CD4-positive, alpha-beta T cell treated with Interleukin-10 for 1 hour (primary cell): ENCODE data around the gene PTPN4.

Experiments
- DNase-seq: peaks from one replicate; pipeline ENCODE4 v3.0.0-alpha.2; 2020

PTPN4 gene

DNA sequence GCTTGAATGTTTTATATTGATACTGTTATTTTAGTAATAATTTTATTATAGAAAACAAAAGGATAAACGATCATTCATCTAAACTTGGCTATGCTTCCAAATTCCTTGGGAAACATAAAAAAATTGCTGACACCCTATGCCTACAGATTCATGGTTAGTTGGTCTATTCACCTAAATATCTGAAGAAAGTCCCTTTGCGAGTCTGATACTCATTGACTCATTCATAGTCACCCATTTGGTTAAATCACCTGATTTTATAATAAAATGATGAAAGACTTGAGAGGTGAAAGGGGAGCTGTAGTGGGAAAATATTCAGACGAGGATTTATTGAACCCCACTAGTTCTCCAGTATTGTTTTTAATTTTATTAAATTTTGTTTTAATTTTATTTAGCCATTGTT lies 112.0 kb downstream of the PTPN4 start:
- DNase-seq: no peak

DNA sequence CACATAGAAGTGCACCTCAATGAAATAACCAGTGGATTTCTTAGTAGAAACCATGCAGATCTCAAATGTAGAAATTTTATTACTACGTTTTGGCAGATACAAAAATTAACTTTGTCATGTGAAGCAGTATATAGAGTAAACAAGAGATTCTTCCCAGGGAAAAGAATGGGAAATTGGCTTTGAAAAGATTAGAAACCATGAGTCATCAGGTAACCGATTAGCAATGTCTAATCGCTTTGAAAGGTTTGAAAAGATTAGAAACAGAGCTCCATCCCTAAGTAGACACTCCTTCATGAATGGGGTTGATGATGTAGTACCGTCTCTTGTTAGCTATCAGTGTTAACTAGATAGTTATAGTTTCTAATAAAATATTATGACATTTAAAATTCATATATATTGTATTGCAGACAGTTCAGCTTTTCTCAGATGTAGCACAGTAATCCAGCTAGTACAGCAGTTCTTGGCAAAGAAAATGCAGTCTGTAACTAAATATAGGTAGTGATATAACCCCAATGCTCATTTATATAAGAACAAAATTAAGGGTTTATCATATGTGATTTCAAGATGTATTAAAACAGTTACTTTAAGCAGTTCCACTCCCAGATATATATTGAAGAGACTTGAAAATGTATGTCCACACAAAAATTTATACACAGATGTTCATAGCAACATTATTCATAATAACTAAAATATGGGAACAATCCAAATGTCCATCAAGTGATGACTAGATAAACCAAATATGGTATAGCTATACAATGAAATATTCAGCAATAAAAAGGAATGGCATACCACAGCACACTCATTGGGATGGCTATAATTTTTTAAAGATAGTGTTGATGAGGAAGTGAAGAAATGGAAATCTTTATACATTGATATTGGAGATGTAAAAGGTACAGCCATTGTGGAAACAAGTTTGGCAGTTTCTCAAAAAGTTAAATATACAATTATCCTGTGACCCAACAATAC lies 113.9 kb downstream of the PTPN4 start:
- DNase-seq: no peak

DNA sequence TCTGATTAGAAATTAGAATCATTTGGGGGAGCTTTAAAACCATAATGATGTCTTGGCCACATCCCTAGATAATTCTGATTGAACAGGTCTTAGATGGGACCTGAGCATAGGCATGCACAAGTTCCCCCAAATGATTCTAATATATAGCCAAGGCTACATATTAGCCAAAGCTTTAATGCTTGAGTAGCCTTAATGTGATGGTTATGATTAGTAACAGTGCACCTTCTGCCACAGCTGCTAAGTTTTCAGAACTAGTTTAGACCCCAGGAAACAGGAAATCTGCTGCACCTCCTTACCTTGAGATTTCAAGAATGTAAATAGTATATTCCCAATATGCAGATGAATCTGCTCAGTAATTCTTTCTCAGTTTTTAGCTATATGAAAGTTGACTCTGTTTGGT lies 119.8 kb downstream of the PTPN4 start:
- no peak for DNase-seq

DNA sequence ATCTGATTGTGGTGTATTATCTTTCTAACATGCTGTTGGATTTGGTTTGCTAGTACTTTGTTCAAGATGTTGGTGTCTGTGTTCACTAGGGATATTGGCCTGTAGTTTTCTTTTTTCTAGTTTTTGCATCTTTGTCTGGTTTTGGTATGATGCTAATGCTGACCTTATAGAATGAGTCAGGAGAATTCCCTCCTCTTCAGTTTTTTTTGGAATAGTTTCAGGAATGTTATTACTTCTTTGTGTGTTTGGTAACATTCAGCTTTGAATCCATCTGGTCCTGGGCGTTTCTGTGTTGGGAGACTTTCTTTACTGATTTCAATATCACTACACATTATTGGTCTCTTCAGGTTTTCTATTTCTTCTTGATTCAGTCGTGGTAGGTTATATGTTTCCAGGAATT lies 129.0 kb downstream of the PTPN4 start:
- DNase-seq: no peak

DNA sequence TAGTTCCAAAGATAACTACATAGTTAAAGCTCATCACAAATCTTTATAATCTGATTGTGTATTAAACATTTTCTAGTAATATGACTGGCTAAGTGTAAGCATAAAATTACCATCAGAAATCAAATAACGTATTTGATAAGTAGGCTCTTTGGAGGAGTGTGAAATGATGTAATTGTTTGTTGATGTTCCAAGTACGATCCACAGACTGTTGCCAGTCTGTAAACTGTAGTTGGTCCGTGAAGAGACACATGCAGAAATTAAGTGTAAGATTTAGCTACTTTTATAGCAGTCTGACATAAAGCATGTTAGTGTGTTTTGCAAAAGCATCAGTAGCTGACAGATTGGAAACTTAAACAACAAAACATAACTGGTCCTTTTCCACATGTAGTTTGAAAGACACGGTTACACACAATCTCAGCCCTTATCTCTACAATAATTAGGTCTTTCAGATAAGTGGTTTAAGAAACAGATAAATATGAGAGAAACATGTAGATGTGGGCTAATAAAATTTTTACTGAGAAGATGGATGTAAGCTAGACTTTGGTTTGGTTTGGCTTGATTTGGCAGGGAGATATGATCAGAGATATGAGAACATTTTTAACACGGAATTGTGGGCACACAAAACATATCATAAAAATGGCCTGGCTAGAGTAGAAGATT lies 138.1 kb downstream of the PTPN4 start:
- no peak for DNase-seq

DNA sequence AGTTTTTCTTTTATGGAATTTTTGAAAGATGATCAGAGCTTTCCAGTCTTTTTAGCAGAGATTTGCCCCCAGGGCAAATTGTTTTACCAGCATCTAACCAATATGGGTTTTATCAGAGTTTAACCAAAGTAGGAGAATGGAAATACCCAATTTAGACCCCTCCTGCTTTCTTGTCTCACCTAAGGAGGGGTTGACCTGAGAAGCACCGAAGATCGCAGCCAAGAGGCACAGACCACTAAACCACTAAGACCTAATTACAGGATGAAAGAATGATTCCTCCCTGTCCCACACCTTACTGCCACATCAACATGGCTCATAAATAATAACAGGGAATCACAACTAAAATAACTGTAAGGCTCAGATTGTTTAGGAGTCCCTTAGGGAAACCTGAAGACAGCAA lies 141.3 kb downstream of the PTPN4 start:
- DNase-seq: no peak

DNA sequence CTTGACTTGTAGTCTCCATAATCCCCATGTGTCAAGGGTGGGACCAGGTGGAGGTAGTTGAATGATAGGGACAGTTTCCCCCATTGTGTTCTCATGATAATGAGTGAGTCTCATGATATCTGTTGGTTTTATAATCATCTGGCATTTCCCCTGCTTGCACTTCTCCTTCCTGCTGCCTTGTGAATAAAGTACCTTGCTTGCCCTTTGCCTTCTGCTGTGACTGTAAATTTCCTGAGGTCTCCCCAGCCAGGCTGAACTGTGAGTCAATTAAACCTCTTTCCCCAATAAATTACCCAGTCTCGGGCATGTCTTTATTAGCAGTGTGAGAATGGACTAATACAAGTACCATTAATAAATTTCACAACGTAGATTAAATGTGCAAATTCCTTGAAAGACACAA lies 150.8 kb downstream of the PTPN4 start:
- DNase-seq: no peak

DNA sequence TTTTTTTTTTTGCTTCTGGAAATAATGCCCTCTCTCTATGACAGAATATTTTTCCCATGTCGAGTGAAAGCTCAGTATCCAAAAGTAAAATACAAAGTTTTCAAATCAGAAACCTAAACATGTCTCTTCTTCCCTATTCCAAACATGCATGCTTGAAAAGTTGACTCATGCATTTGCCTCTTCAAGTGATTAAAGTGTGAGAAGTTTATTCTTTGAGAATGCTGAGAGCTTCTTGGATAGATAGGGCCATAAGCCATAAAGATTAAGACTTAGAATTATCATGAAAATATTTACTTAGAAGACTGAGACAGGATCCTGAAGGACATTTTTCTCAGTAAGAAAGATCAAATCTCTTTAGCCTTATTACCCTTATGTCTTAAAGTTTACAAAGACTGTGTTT lies 154.5 kb downstream of the PTPN4 start:
- no peak for DNase-seq

DNA sequence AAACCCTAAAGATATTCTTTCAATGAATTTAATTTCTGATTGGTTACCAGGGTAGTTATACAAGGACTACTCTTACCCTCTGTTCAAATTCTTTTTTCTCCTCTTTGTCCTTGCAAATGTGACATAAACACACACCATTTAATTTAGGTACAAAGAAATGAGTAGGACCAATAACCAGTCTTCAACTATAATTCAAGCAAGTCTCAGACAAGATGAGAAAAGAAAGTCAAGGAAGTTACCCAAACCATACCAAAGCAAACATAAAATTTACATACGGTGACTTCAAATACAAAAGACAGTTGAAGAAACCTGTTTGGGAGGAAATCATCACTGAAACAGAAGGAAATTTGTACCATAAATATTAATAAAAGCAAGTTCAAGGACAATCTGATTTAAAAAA lies 162.1 kb downstream of the PTPN4 start:
- DNase-seq: no peak

DNA sequence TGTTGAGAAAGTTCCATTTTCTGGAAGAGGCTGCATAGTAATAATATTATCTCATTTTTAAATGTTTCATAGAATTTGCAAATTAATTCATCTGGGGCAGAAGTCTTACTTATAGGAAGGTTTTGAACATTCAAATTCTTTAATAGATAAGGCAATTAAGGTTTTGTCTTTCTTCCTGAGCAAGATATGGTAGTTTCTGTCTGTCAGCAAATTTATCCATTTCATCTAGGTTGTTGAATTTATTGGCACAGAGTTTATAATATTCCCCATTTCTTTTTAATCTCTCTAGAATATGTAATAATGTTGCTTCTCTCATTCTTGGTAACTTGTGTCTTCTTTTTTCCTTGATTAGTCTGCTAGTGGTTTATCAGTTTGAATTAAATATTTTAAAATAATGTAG lies 163.0 kb downstream of the PTPN4 start:
- no peak for DNase-seq

DNA sequence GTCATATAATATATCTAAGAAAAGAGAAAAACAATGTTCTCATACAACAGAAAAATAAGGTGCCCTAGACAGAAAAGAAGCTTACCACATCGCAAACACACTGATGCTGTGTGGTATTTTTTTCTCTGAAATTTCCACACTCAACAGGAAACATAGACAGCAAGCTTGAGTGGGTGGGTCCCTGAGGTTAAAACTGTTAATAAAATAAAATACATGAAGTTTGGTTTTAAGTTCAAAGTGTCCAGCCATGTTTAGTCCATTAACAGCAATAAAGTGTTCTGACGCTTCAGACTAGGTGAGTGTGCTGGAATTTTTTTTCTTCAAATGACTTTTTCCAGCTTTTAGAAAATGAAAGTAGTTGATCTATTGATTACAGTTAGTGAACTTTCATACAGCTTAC lies 169.8 kb downstream of the PTPN4 start:
- DNase-seq: peak; percentile 77

DNA sequence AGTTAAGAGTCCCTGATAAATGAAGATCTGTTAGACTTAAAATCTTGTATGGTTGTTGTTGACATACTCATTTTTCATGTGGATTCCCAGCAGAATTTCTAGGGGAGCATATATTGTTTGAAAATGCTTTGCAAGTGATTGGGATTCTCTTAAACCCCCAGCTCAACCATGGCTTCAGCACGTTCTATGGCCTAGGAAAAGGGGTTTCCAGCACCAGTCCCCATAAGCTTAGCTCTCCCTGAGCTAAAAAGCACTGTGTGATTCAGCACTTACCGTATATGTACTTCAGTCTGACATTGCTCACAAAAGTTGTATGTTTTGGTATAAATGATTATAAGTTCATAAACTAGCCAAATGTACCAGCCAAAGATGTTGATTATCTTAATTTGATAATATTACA lies 173.1 kb downstream of the PTPN4 start:
- DNase-seq: no peak

DNA sequence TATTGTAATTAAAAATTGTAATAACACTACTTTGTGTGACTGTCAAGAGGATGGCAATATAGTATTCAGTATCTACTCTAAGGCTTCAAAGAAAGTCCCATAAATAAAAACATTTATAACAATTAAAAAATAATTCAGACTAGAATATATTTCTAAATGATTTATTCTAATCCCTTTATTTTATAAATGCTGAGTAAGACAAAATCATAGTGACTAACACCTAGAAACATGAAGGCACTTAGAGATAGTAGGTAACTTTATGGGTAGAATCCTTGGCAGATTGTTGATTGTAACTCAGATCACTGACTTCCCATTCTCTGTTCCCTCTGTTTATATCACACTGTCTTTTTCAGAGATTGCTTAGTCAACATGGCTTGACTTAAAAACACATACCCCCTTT lies 174.6 kb downstream of the PTPN4 start:
- DNase-seq: no peak

DNA sequence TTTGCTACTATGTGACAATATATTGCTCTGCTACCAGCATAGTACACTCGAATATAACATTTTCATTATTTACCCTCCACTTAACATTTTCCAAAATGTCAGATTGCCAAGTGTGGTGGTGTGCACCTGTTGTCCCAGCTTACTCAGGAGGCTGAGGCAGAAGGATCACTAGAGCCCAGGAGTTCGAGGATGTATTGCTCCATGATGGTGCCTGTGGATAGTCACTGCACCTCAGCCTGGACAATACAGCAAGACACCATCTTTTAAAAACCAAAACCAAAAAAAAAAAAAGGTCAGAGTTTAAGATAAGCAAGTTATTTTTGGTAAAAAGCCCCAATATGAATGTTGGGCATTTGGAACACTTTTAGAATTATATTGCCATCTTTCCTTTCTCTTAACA lies 178.0 kb downstream of the PTPN4 start:
- no peak for DNase-seq

DNA sequence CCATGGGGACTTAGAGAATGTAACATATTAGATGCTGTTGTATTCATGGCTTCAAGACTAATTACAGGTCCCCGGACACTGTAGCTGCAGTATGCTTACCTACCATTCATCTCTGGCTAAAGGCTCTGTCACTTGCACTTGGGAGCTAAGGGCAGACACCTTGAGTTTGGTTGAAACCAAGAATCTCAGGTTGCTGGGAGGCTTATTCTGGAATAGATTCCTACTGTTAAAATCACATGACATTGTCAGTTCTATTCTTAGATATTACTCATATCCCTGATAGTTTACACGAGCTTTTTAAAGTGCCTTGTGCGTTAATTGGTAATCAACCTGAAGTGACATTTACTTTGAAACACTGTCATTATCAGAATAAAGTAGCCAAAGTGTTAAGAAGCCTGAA lies 180.2 kb downstream of the PTPN4 start:
- DNase-seq: no peak

DNA sequence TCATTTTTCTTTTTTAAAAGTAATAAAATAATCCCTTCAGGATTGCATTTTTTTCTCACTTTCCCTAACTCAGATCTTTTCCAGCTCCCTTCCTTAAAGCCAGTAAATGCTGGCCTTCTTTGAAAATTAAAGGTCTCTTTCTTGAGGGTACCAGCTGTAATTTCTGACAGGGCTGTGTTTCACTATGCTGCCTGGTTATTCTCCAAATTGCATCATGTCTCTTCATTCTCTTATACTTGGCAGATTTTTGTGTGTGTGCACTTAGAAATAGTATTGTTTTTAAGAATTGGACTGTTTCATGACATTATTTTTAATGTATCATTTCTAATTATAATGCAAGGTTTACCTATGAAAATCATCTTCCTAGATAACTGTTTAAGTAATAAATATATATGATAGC lies 181.1 kb downstream of the PTPN4 start:
- DNase-seq: no peak

DNA sequence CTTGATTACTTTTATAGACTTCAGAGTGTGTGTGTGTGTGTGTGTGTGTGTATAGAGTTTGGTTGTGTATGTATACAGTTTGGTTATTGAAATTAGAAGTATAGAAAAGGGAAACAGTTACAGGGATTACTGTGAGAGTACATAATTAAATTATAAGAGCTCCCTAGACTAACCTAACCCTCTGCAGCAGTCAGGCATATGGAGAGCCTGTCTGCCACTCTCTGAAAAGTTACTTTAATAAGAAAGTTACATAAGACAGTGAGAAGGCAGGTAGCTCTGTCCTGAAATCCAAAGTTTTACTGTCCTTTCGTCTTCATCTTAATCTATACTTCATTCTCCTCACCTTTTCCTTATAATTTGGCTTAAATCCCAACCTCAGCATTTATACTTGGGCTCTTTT lies 181.7 kb downstream of the PTPN4 start:
- DNase-seq: no peak

DNA sequence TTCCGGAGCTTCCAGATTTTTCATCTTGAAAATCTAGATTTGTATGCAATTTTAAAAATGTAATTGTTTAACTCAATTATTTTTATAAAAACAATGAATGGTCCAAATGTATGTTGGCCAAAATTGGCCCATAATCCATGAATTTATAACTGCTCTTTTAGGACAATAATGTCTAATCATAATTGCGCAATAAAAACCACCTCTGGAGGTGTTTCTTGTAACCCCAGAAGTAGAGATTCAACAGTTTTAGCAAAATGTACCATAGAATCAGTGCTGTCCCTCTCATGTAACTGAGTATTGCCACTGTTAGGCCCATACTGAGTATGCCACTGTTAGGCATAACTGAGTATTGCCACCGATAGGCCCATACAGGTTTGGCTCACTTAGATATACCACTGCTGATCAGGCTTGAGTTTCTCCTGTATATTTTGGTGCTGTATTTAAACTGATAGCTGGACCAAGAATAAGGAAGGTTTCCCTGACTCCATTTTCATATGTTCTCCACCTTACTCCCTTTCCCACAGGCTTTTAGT lies 182.3 kb downstream of the PTPN4 start:
- no peak for DNase-seq

DNA sequence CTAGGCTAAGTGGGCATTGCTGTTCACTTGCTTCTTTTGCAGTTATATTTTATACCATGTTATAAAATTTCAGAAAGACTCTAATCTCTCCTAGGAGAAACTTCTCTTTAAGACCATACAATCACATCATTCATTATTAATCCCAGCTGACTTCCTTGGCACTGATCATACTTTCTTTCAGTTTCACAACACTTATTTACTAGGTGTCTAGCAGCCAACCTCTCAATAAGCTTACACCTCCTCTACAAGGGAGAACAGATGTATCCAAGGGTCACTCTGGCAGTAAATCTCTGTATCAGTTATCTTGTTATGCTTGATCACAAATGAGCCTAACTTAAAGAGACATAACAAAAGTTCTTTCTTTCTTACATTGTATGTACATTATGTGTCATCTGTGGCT lies 183.3 kb downstream of the PTPN4 start:
- no peak for DNase-seq

DNA sequence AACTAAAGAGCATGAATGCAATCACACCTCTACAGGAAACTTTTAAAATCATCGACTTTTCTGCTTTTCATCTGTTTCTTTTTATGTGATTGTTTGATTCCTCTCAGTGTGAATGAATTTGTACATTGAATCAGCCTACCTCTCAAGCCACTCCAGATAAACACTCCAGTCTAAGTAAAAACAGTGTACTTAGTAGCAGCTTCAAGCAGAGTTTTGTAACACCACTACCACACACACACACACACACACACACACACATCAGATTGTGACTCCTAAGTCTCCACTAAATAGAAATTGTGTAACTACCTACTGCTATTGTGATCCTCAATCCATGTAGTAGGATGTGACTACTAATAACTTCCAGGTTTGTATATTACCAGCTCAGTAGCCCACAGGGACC lies 187.8 kb downstream of the PTPN4 start:
- no peak for DNase-seq

DNA sequence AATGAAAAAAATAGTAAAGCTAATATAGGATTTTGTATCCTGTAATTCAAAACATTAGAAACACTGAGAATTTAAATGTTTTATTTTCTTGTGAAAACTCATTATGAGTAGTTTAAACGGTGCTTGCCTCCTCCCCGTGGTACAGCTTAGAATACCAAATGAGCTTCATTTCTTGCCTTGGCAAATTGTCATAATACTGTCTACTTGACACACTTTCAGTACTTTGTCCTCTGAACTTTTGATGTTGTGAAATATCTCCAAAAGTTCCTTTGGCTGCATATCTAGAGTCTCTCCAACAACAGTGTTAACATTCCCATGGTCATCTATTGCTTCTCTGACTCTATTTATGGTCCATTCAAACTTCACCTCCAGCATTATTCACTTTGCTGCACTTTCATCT lies 191.2 kb downstream of the PTPN4 start:
- no peak for DNase-seq

DNA sequence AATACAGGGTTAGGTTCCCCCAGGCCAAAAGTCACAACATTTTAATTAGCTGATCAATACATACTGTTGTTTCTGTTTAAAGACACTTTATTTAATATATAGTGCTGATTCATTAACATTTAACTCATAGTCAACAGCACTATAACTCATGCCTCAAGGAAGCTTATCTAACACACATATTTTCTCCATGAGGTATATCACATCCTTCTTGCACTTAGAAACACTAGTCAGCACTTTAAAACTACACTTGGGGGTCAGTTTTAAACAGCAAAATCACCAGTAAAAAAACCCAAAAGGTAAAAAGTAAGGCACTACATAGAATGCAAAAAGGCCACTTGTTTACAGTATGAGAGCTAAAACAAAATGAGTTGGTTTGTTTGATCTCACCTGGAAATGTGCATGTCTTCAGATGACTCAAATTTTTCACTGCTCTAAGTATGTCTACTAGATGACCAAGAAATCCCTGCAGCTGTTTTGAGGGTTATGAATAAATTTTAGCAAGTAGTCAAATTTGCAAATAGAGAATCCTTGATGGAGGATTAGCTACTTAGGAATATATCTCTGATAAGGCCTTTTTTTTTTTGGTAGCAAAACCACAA lies 199.0 kb downstream of the PTPN4 start:
- DNase-seq: no peak

DNA sequence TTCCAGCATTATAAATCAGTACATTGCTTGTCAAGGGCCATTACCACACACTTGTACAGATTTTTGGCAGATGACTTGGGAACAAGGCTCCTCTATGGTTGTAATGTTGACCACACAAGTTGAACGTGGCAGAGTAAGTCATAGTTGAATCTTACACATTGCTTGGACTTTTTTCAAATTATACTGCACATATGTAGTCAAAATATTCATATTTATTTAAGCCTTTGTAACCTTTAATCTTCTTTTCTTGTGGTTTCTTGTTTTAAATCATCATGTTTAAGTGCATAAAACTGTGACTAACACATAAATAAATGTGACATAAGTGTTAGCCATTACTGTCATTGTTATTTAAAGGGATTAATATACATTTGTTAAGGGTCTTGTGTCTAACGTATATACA lies 201.1 kb downstream of the PTPN4 start:
- no peak for DNase-seq

DNA sequence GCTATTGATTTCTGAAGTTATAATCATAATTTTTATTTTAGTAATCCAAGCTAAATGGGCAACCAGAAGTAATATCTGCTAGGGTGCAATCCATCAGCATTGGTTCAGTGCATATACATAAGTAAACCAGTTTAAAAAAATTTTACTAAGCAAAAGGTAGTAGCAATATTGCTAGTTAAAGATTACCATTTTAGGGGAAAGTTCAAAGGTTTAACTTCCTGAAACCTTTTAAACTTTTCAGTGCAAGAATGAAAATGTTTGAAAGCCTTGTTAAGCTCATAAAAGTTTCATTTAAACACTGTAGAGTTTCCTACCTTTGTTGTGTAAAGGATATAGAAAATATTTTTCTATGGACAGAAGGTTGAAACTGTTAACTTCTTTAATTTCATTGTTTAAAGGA lies 222.2 kb downstream of the PTPN4 start:
- DNase-seq: no peak
